Endothelial cell (in vitro differentiated cells): ENCODE measurements around the gene KCTD12. TPM values are rescaled to one million over a fixed set of nuclear protein-coding genes. Genes with fewer than 3 reads are reported as not detected.
A peak's percentile ranks its signal among the peaks of the same experiment; 100 is the strongest.

Experiments
- DNase-seq: peaks from one replicate; pipeline ENCODE4 v3.0.0; 2021; ENCODE audit warnings: low spot score
- H3K27ac Mint-ChIP-seq: one replicate; pipeline ENCODE4 v1.8.0; 2021; ENCODE audit warnings: mixed read lengths, inconsistent platforms; ENCODE audit not compliant: unreplicated experiment
- H3K27me3 Mint-ChIP-seq: one replicate; pipeline ENCODE4 v1.8.0; 2021; ENCODE audit warnings: mild to moderate bottlenecking, moderate library complexity, mixed read lengths, inconsistent platforms; ENCODE audit not compliant: unreplicated experiment
- H3K36me3 Mint-ChIP-seq: one replicate; pipeline ENCODE4 v1.8.0; 2021; ENCODE audit warnings: mild to moderate bottlenecking, low read depth, mixed read lengths, inconsistent platforms; ENCODE audit not compliant: unreplicated experiment
- H3K4me1 Mint-ChIP-seq: one replicate; pipeline ENCODE4 v1.8.0; 2021; ENCODE audit warnings: mild to moderate bottlenecking, mixed read lengths, inconsistent platforms; ENCODE audit not compliant: unreplicated experiment
- H3K4me3 Mint-ChIP-seq: one replicate; pipeline ENCODE4 v1.8.0; 2021; ENCODE audit warnings: mild to moderate bottlenecking, mixed read lengths, inconsistent platforms; ENCODE audit not compliant: unreplicated experiment
- H3K9me3 Mint-ChIP-seq: one replicate; pipeline ENCODE4 v1.8.0; 2021; ENCODE audit warnings: mixed read lengths, inconsistent platforms; ENCODE audit not compliant: unreplicated experiment
- CTCF ChIP-seq: fragments of 200-600 bp; sonication (generic); IDR thresholded peaks from one replicate; pipeline ENCODE4 v1.5.0; 2021; ENCODE audit warnings: antibody characterized with exemption; ENCODE audit not compliant: unreplicated experiment
- total RNA-seq: library from RNA; stranded (reverse); fragmentation: NEBNext Ultra II Directional; extraction: Animal tissue kit (Norgen Biotek cat#: 25700); gene quantifications from one replicate; pipeline ENCODE4 v1.2.1, GENCODE V29; 2021; ENCODE audit not compliant: unreplicated experiment

Gene KCTD12
- total RNA-seq, 1 donor from 2014 or later: 9.6 TPM

GRCh38 chr13:76887076-76887563 lies 915 bp upstream of the KCTD12 start:
- no peaks in the 10 kb centered on the region for H3K9me3 Mint-ChIP-seq
- H3K4me3 Mint-ChIP-seq: peak overlapping the region; percentile 89
- peaks cover 15% of the 10 kb centered on the region for H3K4me1 Mint-ChIP-seq
- TF ChIP-seq CTCF: no peak
- peaks cover 20% of the 10 kb centered on the region for H3K27me3 Mint-ChIP-seq
- peak overlapping the region; percentile 28 for H3K27ac Mint-ChIP-seq
- H3K36me3 Mint-ChIP-seq: peaks cover 3% of the 10 kb centered on the region
- peak; percentile 12 for DNase-seq

- Mint-ChIP-seq H3K27me3 (peaks cover 20% of the 10 kb centered on the region), H3K4me1 (peaks cover 15% of the 10 kb centered on the region), H3K9me3 (no peaks in the 10 kb centered on the region), H3K27ac (no peak overlapping the region), H3K36me3 (peaks cover 3% of the 10 kb centered on the region), H3K4me3 (peak overlapping the region; percentile 79)
- no peak for TF ChIP-seq CTCF
- DNase-seq: no peak
Observed at GRCh38 chr13:76886005-76886291, 257 bp downstream of the KCTD12 start.

- Mint-ChIP-seq H3K27ac (no peak overlapping the region), H3K27me3 (peaks cover 20% of the 10 kb centered on the region), H3K4me1 (peaks cover 15% of the 10 kb centered on the region), H3K4me3 (peak overlapping the region; percentile 84), H3K36me3 (peaks cover 3% of the 10 kb centered on the region), H3K9me3 (no peaks in the 10 kb centered on the region)
- TF ChIP-seq CTCF: no peak
- peak; percentile 56 for DNase-seq
Observed at GRCh38 chr13:76885203-76886004, 801 bp downstream of the KCTD12 start.

- Mint-ChIP-seq H3K27ac (no peak overlapping the region), H3K4me3 (peak overlapping the region; percentile 84), H3K9me3 (no peaks in the 10 kb centered on the region), H3K36me3 (peaks cover 3% of the 10 kb centered on the region), H3K27me3 (peaks cover 19% of the 10 kb centered on the region), H3K4me1 (peaks cover 17% of the 10 kb centered on the region)
- no peak for DNase-seq
- TF ChIP-seq CTCF: no peak
Observed at GRCh38 chr13:76884907-76885202, 1.4 kb downstream of the KCTD12 start.

GRCh38 chr13:76884186-76884906 lies 1.9 kb downstream of the KCTD12 start:
- Mint-ChIP-seq H3K4me3 (peak overlapping the region; percentile 83), H3K27ac (peak overlapping the region; percentile 45), H3K9me3 (no peaks in the 10 kb centered on the region), H3K4me1 (peaks cover 21% of the 10 kb centered on the region), H3K36me3 (peaks cover 3% of the 10 kb centered on the region), H3K27me3 (peaks cover 19% of the 10 kb centered on the region)
- TF ChIP-seq CTCF: no peak
- peak; percentile 15 for DNase-seq
